ENCODE data around the gene HECTD1. TPM values are rescaled to one million over a fixed set of nuclear protein-coding genes. Genes with fewer than 3 reads are reported as not detected.

HECTD1 gene
- total and polyA plus RNA-seq, 10 of the 15 experiments (the other 5 are each of a cell fraction or from before 2014, with no cell fraction given) = 27.3 to 116 (median 57.7) TPM

- no peak for DNase-seq (ENCODE audit: low read depth, low spot score)
- intact Hi-C loops (cut with micrococcal nuclease; ENCODE audit: unreplicated experiment) = loop anchor here (1.0 to 5.0 kb wide), 2 partner anchors 150 to 216 kb away; partner anchors contain the start of gene HEATR5A
- Histone ChIP-seq H3K4me2 (ENCODE audit: control insufficient read depth, insufficient read depth) (peak overlapping the region; percentile 65), H3K4me1 (ENCODE audit: control insufficient read depth, insufficient read depth, low read length) (peaks cover 8% of the 10 kb centered on the region; the same call in 1 of the 2 replicates), H3K27me3 (replicated peaks in 1 of 2; ENCODE audit: control insufficient read depth in 2 of 2, insufficient read depth in 2 of 2, low read length in 1 of 2) (no peaks in the 10 kb centered on the region), H4K20me1 (ENCODE audit: control insufficient read depth, insufficient read depth) (no peaks in the 10 kb centered on the region), H3K36me3 (ENCODE audit: control insufficient read depth in 2 of 2, insufficient read depth in 2 of 2, low read length in 1 of 2) (peaks cover 0 to 11% of the 10 kb centered on the region in 2 experiments; a peak in 2 of 4 replicates), H3K4me3 (peak overlapping the region; percentile 90), H3K9ac (ENCODE audit: control insufficient read depth, insufficient read depth, low read length) (peak overlapping the region; percentile 98), H2AFZ (ENCODE audit: control insufficient read depth, low read depth, low read length) (no peak overlapping the region), H3K9me3 (replicated peaks; ENCODE audit: control insufficient read depth, insufficient read depth, low read length) (no peaks in the 10 kb centered on the region; the same call in 2 of the 3 replicates), H3K79me2 (ENCODE audit: control insufficient read depth, insufficient read depth, low read length) (peaks cover 50% of the 10 kb centered on the region), H3K27ac (ENCODE audit: control insufficient read depth, insufficient read depth) (peak overlapping the region; percentile 97)
- ChIA-PET CTCF (interaction anchor here (1.0 to 1.2 kb wide), 5 partner anchors 9 to 120 kb away, joined by 3 to 4 read pairs (median 3); no protein-coding TSS in a partner anchor), POLR2A (interaction anchor here (0.5 to 0.6 kb wide), 2 partner anchors 102 to 356 kb away, joined by 3 read pairs; no protein-coding TSS in a partner anchor), SMC1A (ENCODE audit: uncharacterized antibody, unreplicated experiment) (interaction anchor here (0.6 to 1.8 kb wide), 10 partner anchors 8 to 246 kb away, joined by 3 to 6 read pairs (median 3); partner anchors contain the start of gene HEATR5A), RAD21 (ENCODE audit: unreplicated experiment) (interaction anchor here (0.9 to 2.9 kb wide), 4 partner anchors 10 to 77 kb away, joined by 3 to 10 read pairs (median 3); no protein-coding TSS in a partner anchor)
- no peak for ATAC-seq
- TSS peak; percentile 72 for BruUV-seq (replicated peaks)
- FAIRE-seq = peak; percentile 41
- in situ Hi-C loops (cut with MboI) = no loop called here
- 21% methylated on average over 9 of the region's 9 CpGs for WGBS (ENCODE audit: insufficient coverage, insufficient replicate concordance, low lambda C conversion rate, missing lambda C conversion rate)
- no peak for TF ChIP-seq NRF1 (conservative IDR thresholded peaks at IDR 0.05; ENCODE audit: low read depth, low read length)
- TF ChIP-seq FOXK2 (IDR thresholded peaks at IDR 0.05) = 0 out of 2 replicates have a peak, but pooled peaks have one; percentile 5
- TF ChIP-seq, protein P1, sequence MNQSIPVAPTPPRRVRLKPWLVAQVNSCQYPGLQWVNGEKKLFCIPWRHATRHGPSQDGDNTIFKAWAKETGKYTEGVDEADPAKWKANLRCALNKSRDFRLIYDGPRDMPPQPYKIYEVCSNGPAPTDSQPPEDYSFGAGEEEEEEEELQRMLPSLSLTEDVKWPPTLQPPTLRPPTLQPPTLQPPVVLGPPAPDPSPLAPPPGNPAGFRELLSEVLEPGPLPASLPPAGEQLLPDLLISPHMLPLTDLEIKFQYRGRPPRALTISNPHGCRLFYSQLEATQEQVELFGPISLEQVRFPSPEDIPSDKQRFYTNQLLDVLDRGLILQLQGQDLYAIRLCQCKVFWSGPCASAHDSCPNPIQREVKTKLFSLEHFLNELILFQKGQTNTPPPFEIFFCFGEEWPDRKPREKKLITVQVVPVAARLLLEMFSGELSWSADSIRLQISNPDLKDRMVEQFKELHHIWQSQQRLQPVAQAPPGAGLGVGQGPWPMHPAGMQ (IDR thresholded peaks at IDR 0.05; ENCODE audit: borderline replicate concordance) = no peak
- TF ChIP-seq CHD1 (IDR thresholded peaks at IDR 0.05; ENCODE audit: low read depth, low read length) = no peak
- TF ChIP-seq ATF3 (IDR thresholded peaks at IDR 0.05; ENCODE audit: borderline replicate concordance, extremely low read depth, low read depth, low read length) = no peak
- TF ChIP-seq MXI1 (IDR thresholded peaks at IDR 0.05; ENCODE audit: low read depth, low read length) = peak; percentile 75; the same call in 1 of the 2 replicates
- TF ChIP-seq WRNIP1 (IDR thresholded peaks at IDR 0.05; ENCODE audit: borderline replicate concordance, low read depth, low read length) = no peak
These were observed 1.7 kb downstream of the HECTD1 start for GRCh38 chr14:31205681-31206535.
